Endothelial cell of umbilical vein (primary cell): Measurements from ENCODE around the gene INPP4B. TPM values are rescaled to one million over a fixed set of nuclear protein-coding genes. Genes with fewer than 3 reads are reported as not detected.

Experiments
- BruUV-seq: library from RNA; stranded (reverse); fragments of 400-500 nt; replicated peaks from 2 replicates; lab custom pipeline; 2021; lab: Mats Ljungman, UMichigan
- CTCF ChIA-PET: fragments of 300-600, 350-600 bp; sonication (Branson Sonifier 250); formaldehyde crosslinking; loops from one replicate; lab custom pipeline; 2021; ENCODE audit warnings: antibody characterized with exemption, inconsistent platforms; lab: Charles Lee
- POLR2A ChIA-PET: fragments of 300-600, 350-600 bp; sonication (Branson Sonifier 250); formaldehyde crosslinking; loops from one replicate; lab custom pipeline; 2021; ENCODE audit warnings: antibody characterized with exemption, inconsistent platforms; lab: Charles Lee
- DNase-seq: peaks from one replicate; pipeline ENCODE4 v3.0.0-alpha.2; 2011; ENCODE audit warnings: low read depth, low spot score
- FAIRE-seq: peaks from 2 replicates; lab custom pipeline; 2011; peaks lifted over from hg19 to GRCh38; lab: Jason Lieb, UNC
- H2AFZ ChIP-seq: 2 replicates; pipeline ENCODE4 v1.6.0; 2012; ENCODE audit warnings: low read depth, low read length, control low read depth, inconsistent platforms
- H3K27ac ChIP-seq: 2 replicates; pipeline ENCODE4 v1.5.1; 2011; ENCODE audit warnings: low read depth, mild to moderate bottlenecking, control low read depth, low read length, moderate library complexity; ENCODE audit not compliant: insufficient read depth
- H3K27me3 ChIP-seq, 2 experiments: 2 replicates each; pipeline versions ENCODE4 v1.6.0 to v1.6.1; 2011; ENCODE audit warnings: low read length in 2 of 2, mixed read lengths in 1 of 2; ENCODE audit not compliant: control insufficient read depth in 2 of 2, insufficient read depth in 2 of 2
- H3K36me3 ChIP-seq, 2 experiments: 2 replicates in 1 of 2; 3 replicates in 1 of 2; pipeline ENCODE4 v1.5.1; 2011; ENCODE audit warnings: low read length in 2 of 2, mild to moderate bottlenecking in 1 of 2, moderate library complexity in 1 of 2; ENCODE audit not compliant: control insufficient read depth in 2 of 2, insufficient read depth in 2 of 2; ENCODE audit errors: extremely low read depth in 1 of 2
- H3K4me1 ChIP-seq: 3 replicates; pipeline ENCODE4 v1.5.1; 2011; ENCODE audit warnings: mild to moderate bottlenecking, low read length; ENCODE audit not compliant: control insufficient read depth, insufficient read depth; ENCODE audit errors: extremely low read depth
- H3K4me2 ChIP-seq: 2 replicates; pipeline ENCODE4 v1.6.1; 2011; ENCODE audit warnings: low read length, control low read depth, mixed read lengths; ENCODE audit not compliant: insufficient read depth
- H3K4me3 ChIP-seq, 3 experiments: fragments of 200-600 bp in 1 of 3; sonication (generic), shearing (Covaris generic) in 1 of 3; replicated peaks in 1 of 3; 2 replicates each; pipeline ENCODE4 v1.5.1; 2011 to 2016; ENCODE audit warnings: control low read depth in 3 of 3, low read length in 3 of 3, mild to moderate bottlenecking in 2 of 3, inconsistent platforms in 1 of 3, low read depth in 1 of 3, moderate library complexity in 1 of 3; ENCODE audit not compliant: insufficient read depth in 1 of 3
- H3K79me2 ChIP-seq: 2 replicates; pipeline ENCODE4 v1.6.0; 2012; ENCODE audit warnings: low read length, inconsistent platforms; ENCODE audit not compliant: control insufficient read depth, insufficient read depth
- H3K9ac ChIP-seq: replicated peaks from 2 replicates; pipeline ENCODE3; 2011; ENCODE audit warnings: low read length, control low read depth; ENCODE audit not compliant: insufficient read depth; ENCODE audit errors: extremely low read depth
- H3K9me1 ChIP-seq: replicated peaks from 3 replicates; pipeline ENCODE4 v1.6.0; 2011; ENCODE audit warnings: mild to moderate bottlenecking, low read length; ENCODE audit not compliant: control insufficient read depth, insufficient read depth; ENCODE audit errors: extremely low read depth
- H3K9me3 ChIP-seq: replicated peaks from 2 replicates; pipeline ENCODE4 v1.5.1; 2012; ENCODE audit warnings: low read length, inconsistent platforms; ENCODE audit not compliant: control insufficient read depth, insufficient read depth
- H4K20me1 ChIP-seq: replicated peaks from 2 replicates; pipeline ENCODE3; 2011; ENCODE audit warnings: mild to moderate bottlenecking, low read length; ENCODE audit not compliant: control insufficient read depth, insufficient read depth; ENCODE audit errors: extremely low read depth
- EZH2 ChIP-seq: IDR thresholded peaks from 2 replicates; pipeline ENCODE4 v1.6.1; 2012; ENCODE audit warnings: borderline replicate concordance, low read depth, mild to moderate bottlenecking, moderate library complexity, low read length, inconsistent platforms; ENCODE audit not compliant: severe bottlenecking
- FOS ChIP-seq: IDR thresholded peaks from 2 replicates; pipeline ENCODE4 v1.6.1; 2011; ENCODE audit warnings: mild to moderate bottlenecking, low read length, moderate library complexity, borderline replicate concordance; ENCODE audit not compliant: insufficient read depth
- GATA2 ChIP-seq: IDR thresholded peaks from 2 replicates; pipeline ENCODE4 v1.7.0; 2011; ENCODE audit warnings: low read depth, mild to moderate bottlenecking, moderate library complexity, mixed read lengths, low read length; ENCODE audit not compliant: insufficient read length, insufficient read depth
- JUN ChIP-seq: IDR thresholded peaks from 2 replicates; pipeline ENCODE4 v1.6.1; 2011; ENCODE audit warnings: borderline replicate concordance, low read depth; ENCODE audit not compliant: insufficient read length, insufficient read depth
- MAX ChIP-seq: IDR thresholded peaks from 2 replicates; pipeline ENCODE4 v1.6.1; 2011; ENCODE audit not compliant: insufficient read depth, insufficient read length
- MYC ChIP-seq: IDR thresholded peaks from one replicate; pipeline ENCODE4 v1.6.1; 2011; ENCODE audit warnings: mild to moderate bottlenecking, low read depth, low read length
- POLR2A ChIP-seq: IDR thresholded peaks from 2 replicates; pipeline ENCODE4 v1.6.1; 2012; ENCODE audit warnings: low read depth, mild to moderate bottlenecking, control low read depth, low read length
- dilution Hi-C: fragments of 300-500 bp; cut with MboI; formaldehyde crosslinking; loops from one replicate; pipeline ENCODE4 v1.15.0; 2019; ENCODE audit warnings: low sequenced_read_pairs; ENCODE audit not compliant: extremely low pct_ligation_motif_present
- intact Hi-C: fragments of 100-400 bp; cut with micrococcal nuclease; formaldehyde crosslinking; loops from one replicate; pipeline ENCODE4 v1.10.0; 2022
- polyA plus RNA-seq, 4 experiments: library from polyadenylated mRNA; depleted of rRNA in 3 of 4; stranded (reverse) in 3 of 4; unstranded in 1 of 4; fragments of >200 nt; gene quantifications; 2 replicates each; pipeline versions ENCODE4 v1.2.1 to v1.2.3, GENCODE V29; 2011 to 2012; ENCODE audit warnings: missing spikeins in 1 of 4
- total RNA-seq: library from RNA; stranded (reverse); gene quantifications from 2 replicates; pipeline ENCODE4 v1.2.3, GENCODE V29; 2021
- TF ChIP-seq, protein P1 (sequence below), 2 donors: IDR thresholded peaks; 1 replicate in 1 of 2; 2 replicates in 1 of 2; pipeline ENCODE4 v1.5.1; 2011; ENCODE audit warnings: low read length in 2 of 2, mild to moderate bottlenecking in 2 of 2, moderate library complexity in 2 of 2, control low read depth in 1 of 2, inconsistent platforms in 1 of 2, low read depth in 1 of 2; ENCODE audit not compliant: insufficient read depth in 1 of 2; ENCODE audit errors: extremely low read depth in 1 of 2

The INPP4B gene
- total and polyA plus RNA-seq, 2 donors (not counting 3 experiments of a cell fraction or from before 2014, with no cell fraction given) = 0.41 to 3.1 TPM

DNA sequence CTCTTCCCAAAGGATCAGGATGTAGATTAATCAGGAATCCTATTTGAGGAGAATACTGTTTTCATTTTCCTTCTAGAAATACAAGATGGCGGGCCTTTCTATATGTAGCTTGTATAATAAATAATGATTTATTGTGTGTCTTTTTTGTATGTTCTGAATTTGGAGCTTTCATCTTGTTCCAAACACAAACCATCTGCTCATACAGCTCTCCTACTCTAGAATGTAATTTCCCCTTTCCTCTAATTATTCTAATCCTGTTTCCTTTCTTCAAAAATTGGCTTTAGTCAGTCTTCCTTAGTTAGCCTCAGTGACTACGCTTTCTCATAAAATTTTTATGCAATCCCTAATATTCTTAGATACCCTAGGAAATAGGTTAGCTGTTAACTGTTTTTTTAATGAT, 422.2 kb downstream of the INPP4B start:
- no peak overlapping the region for H3K9ac ChIP-seq
- H3K27ac ChIP-seq = no peak overlapping the region
- no peak overlapping the region for H2AFZ ChIP-seq
- H3K36me3 ChIP-seq = no peaks in the 10 kb centered on the region
- DNase-seq (no peak), FAIRE-seq (no peak)
- CTCF ChIA-PET = no interaction called here
- dilution Hi-C loops = no loop called here
- BruUV-seq = no TSS peak
- intact Hi-C loops = no loop called here
- H3K4me2 ChIP-seq = no peak overlapping the region
- H3K27me3 ChIP-seq = no peaks in the 10 kb centered on the region
- no peaks in the 10 kb centered on the region for H4K20me1 ChIP-seq
- H3K4me3 ChIP-seq = no peak overlapping the region
- TF ChIP-seq MAX = no peak
- TF ChIP-seq GATA2 = no peak
- no peak for TF ChIP-seq FOS
- TF ChIP-seq, protein P1, sequence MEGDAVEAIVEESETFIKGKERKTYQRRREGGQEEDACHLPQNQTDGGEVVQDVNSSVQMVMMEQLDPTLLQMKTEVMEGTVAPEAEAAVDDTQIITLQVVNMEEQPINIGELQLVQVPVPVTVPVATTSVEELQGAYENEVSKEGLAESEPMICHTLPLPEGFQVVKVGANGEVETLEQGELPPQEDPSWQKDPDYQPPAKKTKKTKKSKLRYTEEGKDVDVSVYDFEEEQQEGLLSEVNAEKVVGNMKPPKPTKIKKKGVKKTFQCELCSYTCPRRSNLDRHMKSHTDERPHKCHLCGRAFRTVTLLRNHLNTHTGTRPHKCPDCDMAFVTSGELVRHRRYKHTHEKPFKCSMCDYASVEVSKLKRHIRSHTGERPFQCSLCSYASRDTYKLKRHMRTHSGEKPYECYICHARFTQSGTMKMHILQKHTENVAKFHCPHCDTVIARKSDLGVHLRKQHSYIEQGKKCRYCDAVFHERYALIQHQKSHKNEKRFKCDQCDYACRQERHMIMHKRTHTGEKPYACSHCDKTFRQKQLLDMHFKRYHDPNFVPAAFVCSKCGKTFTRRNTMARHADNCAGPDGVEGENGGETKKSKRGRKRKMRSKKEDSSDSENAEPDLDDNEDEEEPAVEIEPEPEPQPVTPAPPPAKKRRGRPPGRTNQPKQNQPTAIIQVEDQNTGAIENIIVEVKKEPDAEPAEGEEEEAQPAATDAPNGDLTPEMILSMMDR (IDR thresholded peaks at IDR 0.05; ENCODE audit: extremely low read depth in 1 of 2, insufficient read depth in 1 of 2, low read depth in 1 of 2, low read length in 2 of 2) = no peak
- TF ChIP-seq POLR2A = no peak
- no peak for TF ChIP-seq MYC
- TF ChIP-seq EZH2 = no peak
- no peak for TF ChIP-seq JUN
- no peaks in the 10 kb centered on the region for H3K9me3 ChIP-seq
- POLR2A ChIA-PET = no interaction called here
- H3K79me2 ChIP-seq = no peaks in the 10 kb centered on the region
- no peaks in the 10 kb centered on the region for H3K9me1 ChIP-seq
- peaks cover 5% of the 10 kb centered on the region for H3K4me1 ChIP-seq
